ENCODE measurements around the gene FARS2.

DNA sequence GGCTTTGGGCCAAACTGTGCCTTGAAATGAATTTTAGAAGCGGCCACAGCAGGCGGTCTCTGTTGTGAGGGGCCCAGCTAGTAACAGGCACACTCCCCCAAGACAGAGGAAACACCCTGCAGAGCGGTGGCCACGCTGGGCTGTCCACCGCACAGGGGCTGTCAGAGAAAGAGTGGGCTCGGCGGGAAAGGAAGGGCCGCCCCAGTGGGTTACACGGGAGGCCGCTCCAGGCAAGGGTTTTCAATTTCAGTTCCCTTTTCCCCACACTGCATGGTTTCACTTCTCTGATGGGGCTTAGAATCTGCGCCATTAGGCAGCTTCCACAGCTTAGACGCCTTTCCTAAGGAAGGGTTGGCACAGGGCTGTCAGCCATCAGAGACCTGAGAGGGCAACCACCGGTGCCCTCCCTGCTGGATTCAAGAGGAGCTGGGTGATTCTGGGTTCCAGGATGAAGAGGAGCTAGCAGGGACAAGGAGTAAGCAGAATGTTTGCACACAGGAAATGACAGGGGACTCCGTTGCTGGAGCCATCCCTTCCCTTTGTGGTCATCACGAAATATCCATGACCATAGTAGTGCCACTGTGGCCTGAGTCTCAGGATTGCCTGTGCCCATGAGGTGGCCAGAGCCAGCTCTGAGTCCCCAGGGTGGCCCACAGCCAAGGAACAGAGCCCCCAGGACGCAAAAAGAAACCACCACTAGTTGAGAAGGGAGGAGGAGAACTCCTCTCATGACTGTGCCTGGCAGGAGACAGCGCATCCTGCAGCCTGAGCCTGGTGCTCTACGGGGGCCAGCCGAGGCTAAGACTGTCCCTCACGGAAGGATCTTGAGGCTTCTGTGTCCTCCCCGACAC is 462.8 kb downstream of the FARS2 start:
- TF ChIP-seq, protein P1, sequence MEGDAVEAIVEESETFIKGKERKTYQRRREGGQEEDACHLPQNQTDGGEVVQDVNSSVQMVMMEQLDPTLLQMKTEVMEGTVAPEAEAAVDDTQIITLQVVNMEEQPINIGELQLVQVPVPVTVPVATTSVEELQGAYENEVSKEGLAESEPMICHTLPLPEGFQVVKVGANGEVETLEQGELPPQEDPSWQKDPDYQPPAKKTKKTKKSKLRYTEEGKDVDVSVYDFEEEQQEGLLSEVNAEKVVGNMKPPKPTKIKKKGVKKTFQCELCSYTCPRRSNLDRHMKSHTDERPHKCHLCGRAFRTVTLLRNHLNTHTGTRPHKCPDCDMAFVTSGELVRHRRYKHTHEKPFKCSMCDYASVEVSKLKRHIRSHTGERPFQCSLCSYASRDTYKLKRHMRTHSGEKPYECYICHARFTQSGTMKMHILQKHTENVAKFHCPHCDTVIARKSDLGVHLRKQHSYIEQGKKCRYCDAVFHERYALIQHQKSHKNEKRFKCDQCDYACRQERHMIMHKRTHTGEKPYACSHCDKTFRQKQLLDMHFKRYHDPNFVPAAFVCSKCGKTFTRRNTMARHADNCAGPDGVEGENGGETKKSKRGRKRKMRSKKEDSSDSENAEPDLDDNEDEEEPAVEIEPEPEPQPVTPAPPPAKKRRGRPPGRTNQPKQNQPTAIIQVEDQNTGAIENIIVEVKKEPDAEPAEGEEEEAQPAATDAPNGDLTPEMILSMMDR (conservative IDR thresholded peaks at IDR 0.05), result no peak
- TF ChIP-seq ZFX (IDR thresholded peaks at IDR 0.05), result no peak
